ENCODE measurements around the gene RBM22. TPM values are rescaled to one million over a fixed set of nuclear protein-coding genes. Genes with fewer than 3 reads are reported as not detected.

Gene RBM22
- total and polyA plus RNA-seq, 10 of the 15 experiments (the other 5 are each of a cell fraction or from before 2014, with no cell fraction given), result 26.3 to 66.4 (median 43.0) TPM

DNA sequence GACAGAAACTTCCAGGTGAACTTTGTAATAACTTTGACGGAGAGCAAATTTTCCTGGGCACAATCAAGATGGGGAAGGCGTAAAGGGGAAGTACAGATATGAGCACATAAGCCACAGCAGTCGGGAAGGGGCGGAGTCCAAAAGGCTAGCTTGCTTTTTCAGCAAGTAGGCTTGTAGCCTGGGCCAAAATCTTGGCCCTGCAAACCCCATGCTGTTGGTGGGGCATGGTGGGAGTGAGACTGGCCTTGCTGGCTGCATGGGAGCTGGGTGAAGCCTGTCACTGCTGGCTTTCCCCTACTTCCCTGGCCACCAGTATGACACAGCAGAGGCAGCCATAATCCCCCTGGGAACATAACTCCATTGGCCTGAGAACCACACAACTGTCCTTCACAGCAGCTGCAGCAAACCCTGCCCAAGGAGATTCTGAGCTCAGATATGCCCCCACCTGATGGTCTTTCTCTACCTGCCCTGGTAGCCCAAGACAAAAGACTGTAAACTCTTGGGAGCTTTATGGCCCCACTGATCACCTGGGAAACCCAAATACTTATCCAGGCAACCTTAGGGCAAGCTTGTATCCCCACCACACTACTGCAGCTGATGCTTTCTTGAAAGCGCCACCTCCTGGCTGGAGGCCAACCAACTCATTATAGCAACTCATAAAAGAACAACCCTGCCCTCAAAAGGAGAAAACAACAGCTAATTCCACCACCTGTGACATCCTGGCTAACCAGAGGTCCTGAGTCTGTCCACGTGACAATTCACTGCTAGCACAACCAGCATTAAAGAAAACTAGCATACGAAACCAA, 33.9 kb upstream of the RBM22 start (continued):
- TF ChIP-seq, protein P1, sequence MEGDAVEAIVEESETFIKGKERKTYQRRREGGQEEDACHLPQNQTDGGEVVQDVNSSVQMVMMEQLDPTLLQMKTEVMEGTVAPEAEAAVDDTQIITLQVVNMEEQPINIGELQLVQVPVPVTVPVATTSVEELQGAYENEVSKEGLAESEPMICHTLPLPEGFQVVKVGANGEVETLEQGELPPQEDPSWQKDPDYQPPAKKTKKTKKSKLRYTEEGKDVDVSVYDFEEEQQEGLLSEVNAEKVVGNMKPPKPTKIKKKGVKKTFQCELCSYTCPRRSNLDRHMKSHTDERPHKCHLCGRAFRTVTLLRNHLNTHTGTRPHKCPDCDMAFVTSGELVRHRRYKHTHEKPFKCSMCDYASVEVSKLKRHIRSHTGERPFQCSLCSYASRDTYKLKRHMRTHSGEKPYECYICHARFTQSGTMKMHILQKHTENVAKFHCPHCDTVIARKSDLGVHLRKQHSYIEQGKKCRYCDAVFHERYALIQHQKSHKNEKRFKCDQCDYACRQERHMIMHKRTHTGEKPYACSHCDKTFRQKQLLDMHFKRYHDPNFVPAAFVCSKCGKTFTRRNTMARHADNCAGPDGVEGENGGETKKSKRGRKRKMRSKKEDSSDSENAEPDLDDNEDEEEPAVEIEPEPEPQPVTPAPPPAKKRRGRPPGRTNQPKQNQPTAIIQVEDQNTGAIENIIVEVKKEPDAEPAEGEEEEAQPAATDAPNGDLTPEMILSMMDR (IDR thresholded peaks at IDR 0.05 in 2 of 3, conservative IDR thresholded peaks at IDR 0.05 in 1 of 3; ENCODE audit: control insufficient read depth in 2 of 3, extremely low read depth in 1 of 3, insufficient read depth in 1 of 3, low read depth in 3 of 3, low read length in 3 of 3), result peak; percentile 10 to 21 (median 19); a peak in 3 of 6 replicates
- TF ChIP-seq CHD4 (IDR thresholded peaks at IDR 0.05) (no peak), SUZ12 (IDR thresholded peaks at IDR 0.05; ENCODE audit: unreplicated experiment) (no peak), MEF2B (IDR thresholded peaks at IDR 0.05; ENCODE audit: partially characterized antibody, poor library complexity, severe bottlenecking) (peak; percentile 93), POLR2AphosphoS5 (IDR thresholded peaks at IDR 0.05; ENCODE audit: low read length) (peak; percentile 51; the same call in 1 of the 2 replicates), PAX5 (IDR thresholded peaks at IDR 0.05; ENCODE audit: borderline replicate concordance, low read depth, low read length) (peak; percentile 29; the same call in 1 of the 2 replicates), BACH1 (IDR thresholded peaks at IDR 0.05; ENCODE audit: borderline replicate concordance) (0 out of 2 replicates have a peak, but pooled peaks have one; percentile 30), IKZF2 (IDR thresholded peaks at IDR 0.05) (peak; percentile 58 to 62; a peak in 3 of 4 replicates), GATAD2B (conservative IDR thresholded peaks at IDR 0.05; ENCODE audit: low read depth) (peak; percentile 45; the same call in 1 of the 2 replicates), RUNX3 (IDR thresholded peaks at IDR 0.05; ENCODE audit: low read length) (peak; percentile 20)
- TF ChIP-seq, protein P2, sequence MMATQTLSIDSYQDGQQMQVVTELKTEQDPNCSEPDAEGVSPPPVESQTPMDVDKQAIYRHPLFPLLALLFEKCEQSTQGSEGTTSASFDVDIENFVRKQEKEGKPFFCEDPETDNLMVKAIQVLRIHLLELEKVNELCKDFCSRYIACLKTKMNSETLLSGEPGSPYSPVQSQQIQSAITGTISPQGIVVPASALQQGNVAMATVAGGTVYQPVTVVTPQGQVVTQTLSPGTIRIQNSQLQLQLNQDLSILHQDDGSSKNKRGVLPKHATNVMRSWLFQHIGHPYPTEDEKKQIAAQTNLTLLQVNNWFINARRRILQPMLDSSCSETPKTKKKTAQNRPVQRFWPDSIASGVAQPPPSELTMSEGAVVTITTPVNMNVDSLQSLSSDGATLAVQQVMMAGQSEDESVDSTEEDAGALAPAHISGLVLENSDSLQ (IDR thresholded peaks at IDR 0.05), result peak; percentile 37; the same call in 1 of the 2 replicates
- TF ChIP-seq, protein P3, sequence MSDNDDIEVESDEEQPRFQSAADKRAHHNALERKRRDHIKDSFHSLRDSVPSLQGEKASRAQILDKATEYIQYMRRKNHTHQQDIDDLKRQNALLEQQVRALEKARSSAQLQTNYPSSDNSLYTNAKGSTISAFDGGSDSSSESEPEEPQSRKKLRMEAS (IDR thresholded peaks at IDR 0.05; ENCODE audit: low read depth, low read length), result no peak
- TF ChIP-seq, protein P4, sequence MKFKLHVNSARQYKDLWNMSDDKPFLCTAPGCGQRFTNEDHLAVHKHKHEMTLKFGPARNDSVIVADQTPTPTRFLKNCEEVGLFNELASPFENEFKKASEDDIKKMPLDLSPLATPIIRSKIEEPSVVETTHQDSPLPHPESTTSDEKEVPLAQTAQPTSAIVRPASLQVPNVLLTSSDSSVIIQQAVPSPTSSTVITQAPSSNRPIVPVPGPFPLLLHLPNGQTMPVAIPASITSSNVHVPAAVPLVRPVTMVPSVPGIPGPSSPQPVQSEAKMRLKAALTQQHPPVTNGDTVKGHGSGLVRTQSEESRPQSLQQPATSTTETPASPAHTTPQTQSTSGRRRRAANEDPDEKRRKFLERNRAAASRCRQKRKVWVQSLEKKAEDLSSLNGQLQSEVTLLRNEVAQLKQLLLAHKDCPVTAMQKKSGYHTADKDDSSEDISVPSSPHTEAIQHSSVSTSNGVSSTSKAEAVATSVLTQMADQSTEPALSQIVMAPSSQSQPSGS (IDR thresholded peaks at IDR 0.05; ENCODE audit: low read length), result 0 out of 2 replicates have a peak, but pooled peaks have one; percentile 19
- TF ChIP-seq, protein P5, sequence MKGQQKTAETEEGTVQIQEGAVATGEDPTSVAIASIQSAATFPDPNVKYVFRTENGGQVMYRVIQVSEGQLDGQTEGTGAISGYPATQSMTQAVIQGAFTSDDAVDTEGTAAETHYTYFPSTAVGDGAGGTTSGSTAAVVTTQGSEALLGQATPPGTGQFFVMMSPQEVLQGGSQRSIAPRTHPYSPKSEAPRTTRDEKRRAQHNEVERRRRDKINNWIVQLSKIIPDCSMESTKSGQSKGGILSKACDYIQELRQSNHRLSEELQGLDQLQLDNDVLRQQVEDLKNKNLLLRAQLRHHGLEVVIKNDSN (IDR thresholded peaks at IDR 0.05; ENCODE audit: borderline replicate concordance, extremely low read length, insufficient read depth, low read depth, low read length), result peak; percentile 5
